ENCODE results near the gene AK8.
A peak's percentile ranks its signal among the peaks of the same experiment; 100 is the strongest.
"Not testable (repeated sequence)": the region's sequence is repeated elsewhere in the genome, so short reads cannot be mapped to it uniquely, and the experiment has no call there.

AK8 gene

DNA sequence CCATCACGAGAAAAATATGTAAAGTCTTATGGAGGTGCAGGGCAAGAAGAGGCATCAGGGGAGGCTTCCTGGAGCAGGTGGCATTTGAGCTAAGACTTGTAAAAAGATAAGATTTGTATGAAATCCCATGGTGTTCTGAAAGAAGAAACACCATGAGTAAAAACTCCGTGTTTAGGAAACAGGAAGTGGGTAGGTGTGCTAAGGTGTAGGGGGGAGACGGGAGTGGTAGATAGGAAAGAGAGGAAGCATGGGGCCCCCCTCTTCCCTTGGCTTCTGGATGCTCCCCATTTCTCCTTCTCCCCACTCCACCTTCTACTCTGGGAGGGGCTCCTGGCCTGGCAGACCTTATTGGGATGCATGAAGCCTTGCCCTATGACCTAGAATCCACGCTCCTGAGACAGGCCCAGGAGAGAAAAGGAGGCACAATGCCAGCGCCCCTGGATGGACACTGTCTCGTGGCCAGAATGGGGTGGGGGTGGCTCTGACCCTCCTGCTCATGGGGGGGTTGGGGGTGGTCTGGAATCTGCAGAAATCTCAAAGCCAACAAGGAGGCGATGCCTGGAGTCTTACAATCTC lies 104.2 kb downstream of the AK8 start:
- H3K27ac Mint-ChIP-seq: no peak overlapping the region
- H3K27me3 Mint-ChIP-seq: no peaks in the 10 kb centered on the region
- H3K4me1 Mint-ChIP-seq (ENCODE audit: low read depth): peaks cover 9% of the 10 kb centered on the region
- no peak overlapping the region for H3K4me3 Mint-ChIP-seq
- H3K9me3 Mint-ChIP-seq: peaks cover 8% of the 10 kb centered on the region
- H3K36me3 Mint-ChIP-seq (ENCODE audit: low read depth): peaks cover 9% of the 10 kb centered on the region

DNA sequence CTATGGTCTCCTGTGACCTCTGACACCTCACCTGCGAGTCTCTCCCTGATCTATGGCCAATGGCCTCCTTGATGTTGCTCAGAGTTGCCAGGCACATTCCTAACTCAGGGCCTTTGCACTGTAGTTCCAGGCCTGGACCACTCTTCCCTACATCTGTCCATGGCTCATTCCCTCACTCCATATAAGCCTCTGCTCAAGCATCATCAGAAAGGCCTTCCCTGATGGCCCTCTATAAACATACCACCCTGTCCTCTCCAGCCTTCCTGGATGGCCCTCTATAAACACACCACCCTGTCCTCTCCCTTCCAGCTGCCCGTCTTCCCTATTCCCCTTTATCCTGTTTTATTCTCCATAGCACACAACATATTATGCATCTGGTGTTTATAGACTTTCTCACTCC lies 105.0 kb downstream of the AK8 start:
- H3K4me1 Mint-ChIP-seq (ENCODE audit: low read depth): peaks cover 14% of the 10 kb centered on the region
- no peak overlapping the region for H3K4me3 Mint-ChIP-seq
- no peak overlapping the region for H3K27ac Mint-ChIP-seq
- H3K9me3 Mint-ChIP-seq: peaks cover 8% of the 10 kb centered on the region
- peaks cover 9% of the 10 kb centered on the region for H3K36me3 Mint-ChIP-seq (ENCODE audit: low read depth)
- H3K27me3 Mint-ChIP-seq: no peaks in the 10 kb centered on the region

DNA sequence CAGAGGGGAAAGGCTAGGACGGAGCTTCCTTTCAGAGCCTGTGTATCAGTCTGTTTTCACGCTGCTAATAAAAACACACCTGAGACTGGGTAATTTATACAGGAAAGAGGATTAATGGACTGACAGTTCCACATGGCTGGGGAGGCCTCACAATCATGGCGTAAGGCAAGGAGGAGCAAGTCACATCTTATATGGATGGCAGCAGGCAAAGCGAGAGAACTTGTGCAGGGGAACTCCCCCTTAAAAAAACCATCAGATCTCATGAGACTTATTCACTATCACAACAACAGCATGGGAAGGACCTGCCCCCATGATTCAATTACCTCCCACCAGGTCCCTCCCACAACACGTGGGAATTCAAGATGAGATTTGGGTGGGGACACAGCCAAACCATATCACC lies 106.3 kb downstream of the AK8 start:
- H3K4me1 Mint-ChIP-seq (ENCODE audit: low read depth): peaks cover 14% of the 10 kb centered on the region
- H3K4me3 Mint-ChIP-seq; H3K9me3 Mint-ChIP-seq; H3K36me3 Mint-ChIP-seq (ENCODE audit: low read depth); H3K27me3 Mint-ChIP-seq; H3K27ac Mint-ChIP-seq: not testable (repeated sequence)

DNA sequence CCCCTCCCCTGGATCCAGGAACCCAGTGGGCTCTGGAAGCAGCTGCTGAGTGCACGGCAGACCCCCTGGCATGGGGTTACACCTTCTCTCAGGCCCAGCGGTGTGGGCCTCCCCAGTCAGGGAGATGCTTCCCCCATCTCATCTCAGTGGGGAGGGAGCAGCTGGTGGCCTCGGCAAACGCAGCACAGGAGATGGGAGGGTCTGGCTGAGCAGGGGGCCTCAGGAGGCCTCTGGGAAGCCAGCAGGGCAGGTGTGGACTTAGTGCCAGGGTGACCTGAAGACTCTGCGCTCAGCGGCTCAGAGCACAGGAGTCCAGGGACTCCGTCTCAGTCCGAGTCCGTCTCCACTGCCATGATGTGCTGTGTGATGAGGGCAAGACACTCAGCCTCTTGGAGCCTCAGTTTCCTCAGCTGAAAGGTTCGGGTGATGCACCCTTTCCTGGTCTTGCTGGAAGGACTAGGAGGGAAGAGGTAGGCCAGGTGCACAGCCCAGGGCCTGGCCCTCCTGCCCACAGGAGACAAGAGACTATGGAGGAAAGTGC lies 107.2 kb downstream of the AK8 start:
- Mint-ChIP-seq H3K4me3 (peak overlapping the region; percentile 94), H3K27me3 (no peaks in the 10 kb centered on the region), H3K36me3 (ENCODE audit: low read depth) (peaks cover 9% of the 10 kb centered on the region), H3K4me1 (ENCODE audit: low read depth) (peaks cover 14% of the 10 kb centered on the region), H3K27ac (no peak overlapping the region), H3K9me3 (peaks cover 8% of the 10 kb centered on the region)

DNA sequence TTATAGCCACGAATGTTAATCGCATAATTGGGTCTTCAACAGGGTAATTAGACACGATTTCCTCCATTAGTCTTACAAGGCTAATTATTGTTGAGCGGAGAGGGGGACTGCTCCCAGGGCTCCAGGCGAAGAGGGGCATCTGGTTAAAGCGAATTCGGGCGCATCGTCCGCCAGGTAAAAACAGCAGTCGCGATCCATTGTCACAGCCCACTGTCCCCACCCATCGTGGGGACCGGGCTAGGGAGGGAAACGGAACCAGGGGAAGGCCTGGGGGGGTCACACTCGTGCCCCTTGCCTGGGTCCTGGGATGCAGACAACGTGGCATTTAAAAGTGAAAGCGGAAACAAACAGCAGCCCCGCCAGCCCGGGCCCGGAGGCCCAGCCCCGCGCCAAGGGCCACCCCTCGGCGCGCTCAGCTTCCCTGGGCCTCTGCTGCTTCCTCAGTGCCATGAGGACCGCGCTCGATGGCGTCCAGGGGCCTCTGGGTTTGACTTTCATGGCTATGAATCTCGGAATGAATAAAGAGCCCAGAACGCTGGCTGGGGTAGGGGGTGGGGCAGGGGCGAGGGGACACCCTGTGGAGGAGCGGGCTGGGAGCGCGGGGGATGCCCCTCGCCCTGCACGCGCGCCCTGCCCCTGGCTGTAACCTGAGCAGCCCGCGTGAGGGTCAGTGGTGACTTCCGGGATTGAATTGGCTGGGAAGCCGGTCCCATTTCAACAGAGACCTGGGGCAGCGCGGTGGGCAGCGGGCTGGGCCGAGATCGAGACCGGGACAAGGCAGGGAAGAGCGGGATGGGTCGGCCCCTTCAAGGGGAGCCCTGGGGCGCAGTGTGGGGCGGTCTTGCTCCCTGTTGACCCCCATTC lies 107.9 kb downstream of the AK8 start:
- Mint-ChIP-seq H3K4me3 (peak overlapping the region; percentile 94), H3K9me3 (peaks cover 8% of the 10 kb centered on the region), H3K27me3 (no peaks in the 10 kb centered on the region), H3K36me3 (ENCODE audit: low read depth) (peaks cover 9% of the 10 kb centered on the region), H3K4me1 (ENCODE audit: low read depth) (peaks cover 14% of the 10 kb centered on the region), H3K27ac (peak overlapping the region; percentile 96)

DNA sequence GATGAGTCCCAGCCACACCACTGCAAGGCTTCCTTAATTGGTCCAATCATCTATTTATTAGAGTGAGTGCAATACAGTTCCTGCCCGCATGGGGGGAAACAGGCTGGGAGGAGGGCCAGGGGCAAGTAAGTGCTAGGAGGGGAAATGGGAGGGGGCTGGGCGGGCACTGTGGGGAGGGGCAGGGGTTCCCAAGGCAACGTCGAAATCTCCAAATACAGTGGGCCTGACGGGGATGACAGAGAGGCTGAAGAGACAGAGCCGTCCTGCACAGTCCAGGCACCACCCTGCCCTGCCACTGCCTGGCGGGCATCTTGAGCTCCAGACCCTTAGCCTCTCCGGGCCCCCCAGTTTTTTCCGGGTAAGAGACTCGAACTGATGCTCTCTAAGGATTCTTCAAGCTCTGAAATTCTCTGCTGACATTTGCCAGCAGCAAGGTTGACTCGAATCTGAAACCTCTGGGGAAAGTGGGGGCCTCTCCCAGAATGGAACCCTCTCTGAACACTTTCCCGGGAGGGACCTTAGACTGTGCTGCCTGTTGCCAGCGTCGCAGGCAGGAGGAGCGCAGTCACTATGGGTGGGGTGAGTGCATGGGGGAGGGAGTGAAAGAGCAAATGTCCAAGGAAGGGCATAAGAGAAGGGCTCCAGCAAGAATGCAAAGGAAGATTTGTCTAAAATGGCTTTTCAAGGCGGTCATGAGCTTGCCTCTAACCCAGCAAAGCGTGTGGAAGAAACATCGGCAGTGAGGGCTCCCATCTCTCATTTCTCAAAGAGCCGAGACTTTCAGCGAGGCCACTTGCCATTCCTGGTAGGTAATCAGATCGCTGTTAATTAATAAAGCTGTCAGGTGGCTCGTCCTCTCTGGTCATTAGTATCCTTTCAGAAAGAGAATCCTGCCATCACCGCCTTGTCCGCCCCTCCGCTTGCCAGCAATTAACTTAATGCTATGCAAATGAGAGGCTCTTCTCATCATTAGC lies 108.9 kb downstream of the AK8 start:
- H3K27me3 Mint-ChIP-seq: no peaks in the 10 kb centered on the region
- peaks cover 14% of the 10 kb centered on the region for H3K4me1 Mint-ChIP-seq (ENCODE audit: low read depth)
- peak overlapping the region; percentile 94 for H3K4me3 Mint-ChIP-seq
- peak overlapping the region; percentile 96 for H3K27ac Mint-ChIP-seq
- H3K9me3 Mint-ChIP-seq: peaks cover 8% of the 10 kb centered on the region
- peaks cover 9% of the 10 kb centered on the region for H3K36me3 Mint-ChIP-seq (ENCODE audit: low read depth)

DNA sequence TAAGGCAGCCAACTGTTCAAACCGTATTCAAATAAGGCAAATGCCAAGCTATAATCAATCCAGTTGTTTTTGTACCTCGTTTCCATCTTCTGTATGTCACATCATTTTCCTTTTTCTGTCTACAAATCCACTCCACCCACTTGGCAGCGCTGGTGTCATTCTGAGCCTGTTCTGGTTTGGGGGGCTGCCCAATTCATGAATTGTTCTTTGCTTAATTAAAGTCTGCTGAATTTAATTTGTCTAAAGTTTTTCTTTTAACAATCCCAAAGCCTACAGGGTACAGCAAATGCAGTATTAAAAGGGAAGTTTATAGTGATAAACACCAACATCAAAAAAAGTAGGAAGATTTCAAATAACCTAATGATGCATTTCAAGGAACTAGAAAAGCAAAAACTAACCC lies 114.5 kb downstream of the AK8 start:
- H3K9me3 Mint-ChIP-seq: no peaks in the 10 kb centered on the region
- H3K4me1 Mint-ChIP-seq (ENCODE audit: low read depth): peaks cover 3% of the 10 kb centered on the region
- no peak overlapping the region for H3K27ac Mint-ChIP-seq
- H3K27me3 Mint-ChIP-seq: peaks cover 5% of the 10 kb centered on the region
- H3K36me3 Mint-ChIP-seq (ENCODE audit: low read depth): no peaks in the 10 kb centered on the region
- no peak overlapping the region for H3K4me3 Mint-ChIP-seq

DNA sequence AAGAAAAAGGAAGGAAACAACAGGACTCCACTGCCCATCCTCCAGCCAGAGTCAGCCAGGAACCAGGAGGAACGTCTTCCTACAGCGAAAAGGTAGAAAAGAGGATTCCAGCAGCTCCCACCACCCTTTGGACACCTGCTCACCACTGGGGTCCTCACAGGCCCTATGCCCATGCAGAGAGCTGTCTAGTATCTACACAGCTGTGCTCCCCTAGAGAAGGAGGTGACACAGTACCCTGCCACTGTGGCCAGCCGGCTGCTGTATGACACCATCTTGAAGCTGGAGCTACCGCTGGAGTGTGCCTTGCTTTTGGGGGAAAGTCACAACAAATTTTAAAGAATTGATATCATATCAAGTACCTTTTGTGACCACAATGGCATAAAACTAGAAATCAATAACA lies 115.2 kb downstream of the AK8 start:
- Mint-ChIP-seq H3K4me1 (ENCODE audit: low read depth) (no peaks in the 10 kb centered on the region), H3K4me3 (no peak overlapping the region), H3K9me3 (no peaks in the 10 kb centered on the region), H3K36me3 (ENCODE audit: low read depth) (no peaks in the 10 kb centered on the region), H3K27ac (no peak overlapping the region), H3K27me3 (peaks cover 5% of the 10 kb centered on the region)

DNA sequence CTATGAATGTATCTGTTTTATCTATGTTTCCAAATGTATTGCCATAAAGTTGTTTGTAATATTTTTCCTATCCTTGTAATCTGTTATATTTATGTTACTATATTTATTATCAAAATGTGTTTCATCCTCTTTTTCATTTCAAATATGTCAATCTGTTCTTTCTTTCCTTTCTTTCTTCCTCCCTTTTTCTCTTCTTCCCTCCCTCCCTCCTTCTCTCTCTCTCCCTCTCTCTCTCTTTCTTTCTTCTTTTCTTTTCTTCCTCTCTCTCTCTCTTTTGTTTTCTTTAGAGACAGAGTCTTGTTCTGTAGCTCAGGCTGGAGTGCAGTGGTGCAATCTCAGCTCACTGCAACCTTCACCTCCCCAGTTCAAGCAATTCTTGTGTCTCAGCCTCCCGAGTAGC lies 116.5 kb downstream of the AK8 start:
- no peaks in the 10 kb centered on the region for H3K4me1 Mint-ChIP-seq (ENCODE audit: low read depth)
- peaks cover 5% of the 10 kb centered on the region for H3K27me3 Mint-ChIP-seq
- no peak overlapping the region for H3K27ac Mint-ChIP-seq

DNA sequence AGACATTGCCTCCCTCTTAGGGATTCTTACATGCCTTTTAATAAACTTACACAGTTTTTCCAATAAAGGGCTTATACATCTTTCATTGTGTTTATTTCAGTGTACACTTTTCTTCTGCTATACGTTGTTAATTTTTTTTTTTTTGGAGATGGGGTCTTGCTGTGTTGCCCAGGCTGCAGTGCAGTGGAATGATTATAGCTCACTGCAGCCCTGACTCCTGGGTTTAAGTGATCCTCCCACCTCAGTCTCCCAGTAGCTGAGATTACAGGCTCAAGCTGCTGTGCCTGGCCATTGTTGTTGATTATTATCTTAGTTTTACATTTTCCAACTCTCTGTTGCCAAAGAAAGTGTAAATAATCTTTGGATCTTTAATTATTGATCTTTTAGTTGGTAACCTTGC lies 118.0 kb downstream of the AK8 start:
- Mint-ChIP-seq H3K4me1 (ENCODE audit: low read depth) (no peaks in the 10 kb centered on the region), H3K9me3 (no peaks in the 10 kb centered on the region), H3K27ac (no peak overlapping the region), H3K4me3 (no peak overlapping the region), H3K36me3 (ENCODE audit: low read depth) (no peaks in the 10 kb centered on the region), H3K27me3 (peaks cover 9% of the 10 kb centered on the region)

More for the DNA sequence above, 116.5 kb downstream of the AK8 start:
- Mint-ChIP-seq H3K36me3 (ENCODE audit: low read depth) (no peaks in the 10 kb centered on the region), H3K9me3 (no peaks in the 10 kb centered on the region), H3K4me3 (no peak overlapping the region)

DNA sequence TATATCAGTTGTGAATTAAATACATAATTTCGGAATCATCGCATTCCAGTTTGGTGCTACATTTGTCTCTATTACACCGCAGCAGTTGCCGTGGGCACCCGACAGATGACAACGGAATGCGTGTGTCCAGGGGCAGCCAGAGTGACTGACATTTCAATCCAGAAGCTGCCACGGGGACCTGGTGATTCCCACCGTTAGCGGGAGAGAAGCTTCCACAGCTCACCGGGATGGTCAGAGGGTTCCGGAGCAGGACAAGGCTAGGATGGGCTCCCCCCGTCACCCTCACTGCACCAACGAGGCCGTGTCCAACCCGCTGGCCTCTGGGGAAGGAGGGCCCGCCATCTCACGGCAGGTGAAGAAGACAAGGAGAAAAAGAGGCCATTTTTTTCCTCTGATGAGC lies 121.1 kb downstream of the AK8 start:
- Mint-ChIP-seq H3K4me1 (ENCODE audit: low read depth) (no peaks in the 10 kb centered on the region), H3K4me3 (no peak overlapping the region), H3K36me3 (ENCODE audit: low read depth) (no peaks in the 10 kb centered on the region), H3K9me3 (no peaks in the 10 kb centered on the region), H3K27me3 (peaks cover 10% of the 10 kb centered on the region), H3K27ac (no peak overlapping the region)

DNA sequence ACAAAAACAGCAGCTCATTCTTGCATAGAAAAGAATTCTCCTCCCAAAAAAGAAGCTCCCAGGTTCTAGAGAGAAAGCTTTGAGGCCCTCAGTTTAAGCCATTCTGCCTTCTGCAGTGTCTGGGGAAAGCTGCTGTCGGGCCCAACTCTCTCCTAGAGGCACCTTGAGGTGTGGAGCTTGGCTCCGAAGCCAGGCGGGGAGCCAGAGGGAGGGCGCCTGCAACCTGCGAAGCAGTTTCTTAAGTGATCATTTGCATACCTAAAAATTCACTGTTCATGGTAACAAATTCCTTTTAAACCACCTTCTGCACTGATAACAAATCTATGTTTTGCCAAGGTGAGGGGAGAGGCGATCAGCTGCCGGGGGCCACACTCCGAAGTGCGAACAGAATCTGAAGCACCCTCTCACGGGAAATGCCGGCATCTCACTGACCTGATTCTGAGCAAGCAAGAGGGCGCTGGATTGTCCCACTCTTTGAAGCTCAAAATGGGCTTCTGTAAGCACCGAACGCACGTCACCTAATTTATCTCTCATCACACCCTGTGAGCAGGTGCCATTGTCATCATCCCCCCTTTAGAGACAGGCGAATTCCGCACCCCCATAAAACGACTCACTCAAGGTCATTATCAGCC lies 121.8 kb downstream of the AK8 start:
- no peaks in the 10 kb centered on the region for H3K36me3 Mint-ChIP-seq (ENCODE audit: low read depth)
- no peak overlapping the region for H3K27ac Mint-ChIP-seq
- no peaks in the 10 kb centered on the region for H3K9me3 Mint-ChIP-seq
- H3K4me3 Mint-ChIP-seq: no peak overlapping the region
- peaks cover 10% of the 10 kb centered on the region for H3K27me3 Mint-ChIP-seq
- H3K4me1 Mint-ChIP-seq (ENCODE audit: low read depth): no peaks in the 10 kb centered on the region

DNA sequence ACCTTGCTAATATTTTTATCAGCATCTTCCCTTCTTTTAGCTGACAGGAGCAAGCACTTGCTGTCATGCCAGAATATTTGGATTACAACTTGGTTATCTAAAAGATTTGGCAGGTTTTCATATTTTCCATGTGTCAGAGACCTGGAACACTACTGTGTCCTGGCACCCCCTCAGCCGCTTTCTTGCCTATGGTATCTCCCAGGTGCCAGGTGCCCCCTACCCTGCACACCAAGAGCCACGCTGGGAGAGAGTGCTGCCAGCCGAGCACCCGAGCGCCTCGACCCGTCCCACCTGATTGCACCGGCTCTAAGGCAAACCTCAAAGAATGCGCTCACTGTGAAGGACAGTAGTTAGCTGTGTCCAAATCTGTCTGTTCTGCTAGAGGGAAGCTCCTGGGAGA lies 123.0 kb downstream of the AK8 start:
- H3K9me3 Mint-ChIP-seq: no peaks in the 10 kb centered on the region
- H3K36me3 Mint-ChIP-seq (ENCODE audit: low read depth): no peaks in the 10 kb centered on the region
- no peak overlapping the region for H3K4me3 Mint-ChIP-seq
- peaks cover 7% of the 10 kb centered on the region for H3K27me3 Mint-ChIP-seq
- no peaks in the 10 kb centered on the region for H3K4me1 Mint-ChIP-seq (ENCODE audit: low read depth)
- H3K27ac Mint-ChIP-seq: no peak overlapping the region

DNA sequence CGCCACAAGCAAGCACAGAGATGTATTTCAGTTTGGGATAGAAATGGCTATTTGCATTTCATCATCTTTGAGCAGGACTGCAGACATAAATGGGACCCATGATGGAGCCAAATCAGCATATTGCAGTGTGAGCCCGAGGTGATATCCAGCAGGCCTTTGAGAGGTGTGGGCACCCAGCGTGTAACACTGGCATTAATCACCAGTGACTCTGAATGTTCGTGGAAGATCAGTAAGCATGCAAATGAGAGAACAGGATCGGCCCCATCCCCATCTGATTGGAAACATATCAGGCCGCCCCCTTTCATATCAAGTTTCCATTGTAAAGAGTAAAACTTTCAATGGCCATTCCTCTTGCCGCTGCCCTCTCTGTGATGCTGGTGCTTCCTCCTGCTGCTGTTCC lies 123.8 kb downstream of the AK8 start:
- H3K36me3 Mint-ChIP-seq (ENCODE audit: low read depth): no peaks in the 10 kb centered on the region
- H3K27ac Mint-ChIP-seq: no peak overlapping the region
- peaks cover 8% of the 10 kb centered on the region for H3K27me3 Mint-ChIP-seq
- no peaks in the 10 kb centered on the region for H3K9me3 Mint-ChIP-seq
- no peak overlapping the region for H3K4me3 Mint-ChIP-seq
- no peaks in the 10 kb centered on the region for H3K4me1 Mint-ChIP-seq (ENCODE audit: low read depth)
